ENCODE results near the gene CAPN8.

DNA sequence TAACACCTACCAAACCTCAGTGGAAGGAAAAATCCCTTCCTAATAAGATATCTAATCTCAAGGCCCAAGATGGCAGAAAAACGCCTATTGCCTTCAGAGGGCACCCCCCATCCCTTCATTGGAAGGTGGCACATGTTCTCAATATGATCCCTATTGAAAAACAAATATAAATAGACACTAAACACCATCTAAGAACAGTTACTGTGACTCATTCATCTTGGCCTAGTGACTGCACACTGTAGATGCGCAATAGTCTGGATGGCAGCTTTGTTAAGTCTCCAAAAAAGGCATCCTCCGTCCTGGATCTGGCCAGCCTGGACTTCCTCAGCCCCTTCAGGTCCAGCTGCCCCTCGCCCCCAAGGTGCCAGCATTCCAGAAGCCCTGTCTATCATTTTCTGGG is 121.9 kb downstream of the CAPN8 start:
- TF ChIP-seq, protein P1, sequence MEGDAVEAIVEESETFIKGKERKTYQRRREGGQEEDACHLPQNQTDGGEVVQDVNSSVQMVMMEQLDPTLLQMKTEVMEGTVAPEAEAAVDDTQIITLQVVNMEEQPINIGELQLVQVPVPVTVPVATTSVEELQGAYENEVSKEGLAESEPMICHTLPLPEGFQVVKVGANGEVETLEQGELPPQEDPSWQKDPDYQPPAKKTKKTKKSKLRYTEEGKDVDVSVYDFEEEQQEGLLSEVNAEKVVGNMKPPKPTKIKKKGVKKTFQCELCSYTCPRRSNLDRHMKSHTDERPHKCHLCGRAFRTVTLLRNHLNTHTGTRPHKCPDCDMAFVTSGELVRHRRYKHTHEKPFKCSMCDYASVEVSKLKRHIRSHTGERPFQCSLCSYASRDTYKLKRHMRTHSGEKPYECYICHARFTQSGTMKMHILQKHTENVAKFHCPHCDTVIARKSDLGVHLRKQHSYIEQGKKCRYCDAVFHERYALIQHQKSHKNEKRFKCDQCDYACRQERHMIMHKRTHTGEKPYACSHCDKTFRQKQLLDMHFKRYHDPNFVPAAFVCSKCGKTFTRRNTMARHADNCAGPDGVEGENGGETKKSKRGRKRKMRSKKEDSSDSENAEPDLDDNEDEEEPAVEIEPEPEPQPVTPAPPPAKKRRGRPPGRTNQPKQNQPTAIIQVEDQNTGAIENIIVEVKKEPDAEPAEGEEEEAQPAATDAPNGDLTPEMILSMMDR (IDR thresholded peaks at IDR 0.05; ENCODE audit: borderline replicate concordance, extremely low read depth, low read length, poor library complexity, severe bottlenecking), result no peak
- no peak for TF ChIP-seq EZH2 (IDR thresholded peaks at IDR 0.05; ENCODE audit: borderline replicate concordance, low read depth, low read length, severe bottlenecking)

Measured in DND-41 (cell line).